Measurements from ENCODE around the gene ZCRB1.

DNA sequence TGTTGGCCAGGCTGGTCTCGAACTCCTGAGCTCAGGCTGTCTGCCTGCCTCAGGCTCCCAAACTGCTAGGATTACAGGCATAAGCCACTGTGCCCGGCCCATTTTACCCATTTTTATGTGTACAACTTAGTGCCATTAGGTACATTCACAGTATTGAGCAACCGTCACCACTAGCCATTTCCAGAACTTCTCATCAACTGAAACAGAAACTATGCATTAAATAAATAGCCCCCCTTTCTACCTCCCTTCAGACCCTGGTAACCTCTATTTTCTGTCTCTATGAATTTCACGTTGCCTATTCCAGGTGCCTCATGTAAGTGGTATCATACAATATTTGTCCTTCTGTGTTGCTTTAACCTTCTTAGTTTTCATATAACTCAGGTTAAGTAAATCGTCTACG is 15.9 kb downstream of the ZCRB1 start:
- TF ChIP-seq EP300 (IDR thresholded peaks at IDR 0.05) (no peak), POLR2AphosphoS5 (IDR thresholded peaks at IDR 0.05) (no peak)
- TF ChIP-seq, protein P1, sequence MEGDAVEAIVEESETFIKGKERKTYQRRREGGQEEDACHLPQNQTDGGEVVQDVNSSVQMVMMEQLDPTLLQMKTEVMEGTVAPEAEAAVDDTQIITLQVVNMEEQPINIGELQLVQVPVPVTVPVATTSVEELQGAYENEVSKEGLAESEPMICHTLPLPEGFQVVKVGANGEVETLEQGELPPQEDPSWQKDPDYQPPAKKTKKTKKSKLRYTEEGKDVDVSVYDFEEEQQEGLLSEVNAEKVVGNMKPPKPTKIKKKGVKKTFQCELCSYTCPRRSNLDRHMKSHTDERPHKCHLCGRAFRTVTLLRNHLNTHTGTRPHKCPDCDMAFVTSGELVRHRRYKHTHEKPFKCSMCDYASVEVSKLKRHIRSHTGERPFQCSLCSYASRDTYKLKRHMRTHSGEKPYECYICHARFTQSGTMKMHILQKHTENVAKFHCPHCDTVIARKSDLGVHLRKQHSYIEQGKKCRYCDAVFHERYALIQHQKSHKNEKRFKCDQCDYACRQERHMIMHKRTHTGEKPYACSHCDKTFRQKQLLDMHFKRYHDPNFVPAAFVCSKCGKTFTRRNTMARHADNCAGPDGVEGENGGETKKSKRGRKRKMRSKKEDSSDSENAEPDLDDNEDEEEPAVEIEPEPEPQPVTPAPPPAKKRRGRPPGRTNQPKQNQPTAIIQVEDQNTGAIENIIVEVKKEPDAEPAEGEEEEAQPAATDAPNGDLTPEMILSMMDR (IDR thresholded peaks at IDR 0.05) = no peak
